OCI-LY1 (cell line): ENCODE data around the gene RNF20.

Source experiments
- H2AFZ ChIP-seq: fragments of 200-600 bp; sonication (generic), shearing (Covaris generic); 2 replicates; pipeline ENCODE4 v1.6.0; 2014; ENCODE audit warnings: antibody characterized with exemption, mild to moderate bottlenecking, low read length
- H3F3A ChIP-seq: fragments of 200-600 bp; sonication (generic), shearing (Covaris generic); 2 replicates; pipeline ENCODE4 v1.6.0; 2014; ENCODE audit warnings: mild to moderate bottlenecking, antibody characterized with exemption, low read length, moderate library complexity; ENCODE audit not compliant: insufficient read depth
- H3K27ac ChIP-seq: fragments of 200-600 bp; sonication (generic); 2 replicates; pipeline ENCODE4 v1.5.1; 2014; ENCODE audit warnings: low read length, mixed run types, mild to moderate bottlenecking, low read depth; ENCODE audit not compliant: poor library complexity, severe bottlenecking
- H3K27me3 ChIP-seq: fragments of 200-600 bp; sonication (generic); 2 replicates; pipeline ENCODE4 v1.6.0; 2014; ENCODE audit warnings: antibody characterized with exemption, mild to moderate bottlenecking, low read length, moderate library complexity; ENCODE audit not compliant: insufficient read depth
- H3K36me3 ChIP-seq: fragments of 200-600 bp; sonication (generic); 2 replicates; pipeline ENCODE4 v1.6.1; 2014; ENCODE audit warnings: mild to moderate bottlenecking, antibody characterized with exemption, low read length, moderate library complexity, mixed read lengths; ENCODE audit not compliant: insufficient read depth
- H3K4me1 ChIP-seq: fragments of 200-600 bp; sonication (generic); 2 replicates; pipeline ENCODE4 v1.5.1; 2014; ENCODE audit warnings: mild to moderate bottlenecking, low read length, moderate library complexity; ENCODE audit not compliant: insufficient read depth, severe bottlenecking
- H3K4me2 ChIP-seq: fragments of 200-600 bp; sonication (generic), shearing (Covaris generic); 2 replicates; pipeline ENCODE4 v1.6.1; 2014; ENCODE audit warnings: low read length
- H3K4me3 ChIP-seq: fragments of 200-600 bp; sonication (generic); 2 replicates; pipeline ENCODE4 v1.5.1; 2014; ENCODE audit warnings: low read length, low read depth, mild to moderate bottlenecking, mixed read lengths; ENCODE audit not compliant: poor library complexity, severe bottlenecking
- H3K79me2 ChIP-seq: fragments of 200-600 bp; shearing (Covaris generic); 2 replicates; pipeline ENCODE4 v1.6.1; 2016; ENCODE audit warnings: mixed run types, low read length, mixed read lengths; ENCODE audit not compliant: insufficient read depth
- H3K9ac ChIP-seq: fragments of 200-600 bp; sonication (generic), shearing (Covaris generic); 2 replicates; pipeline ENCODE4 v1.6.1; 2014; ENCODE audit warnings: mild to moderate bottlenecking, low read length, mixed read lengths
- H3K9me2 ChIP-seq: fragments of 200-600 bp; sonication (generic), shearing (Covaris generic); 2 replicates; pipeline ENCODE4 v1.6.1; 2014; ENCODE audit warnings: low read depth, mild to moderate bottlenecking, low read length, mixed read lengths
- H3K9me3 ChIP-seq: fragments of 200-600 bp; shearing (Covaris generic); 2 replicates; pipeline ENCODE4 v1.6.1; 2014; ENCODE audit warnings: low read length, mixed read lengths
- H4K20me1 ChIP-seq: fragments of 200-600 bp; sonication (generic), shearing (Covaris generic); 2 replicates; pipeline ENCODE4 v1.6.0; 2016; ENCODE audit warnings: mild to moderate bottlenecking, low read length; ENCODE audit not compliant: insufficient read depth
- EZH2 ChIP-seq: fragments of 200-600 bp; sonication (generic), shearing (Covaris generic); IDR thresholded peaks from 2 replicates; pipeline ENCODE4 v1.8.0; 2017; ENCODE audit warnings: borderline replicate concordance, mixed run types, mild to moderate bottlenecking, antibody characterized with exemption, low read length, moderate library complexity, mixed read lengths
- TF ChIP-seq, protein P1 (sequence below): fragments of 200-600 bp; sonication (generic), shearing (Covaris generic); IDR thresholded peaks from 2 replicates; pipeline ENCODE4 v1.5.1; 2017; ENCODE audit warnings: mild to moderate bottlenecking, antibody characterized with exemption, low read length, moderate library complexity, mixed read lengths

Gene RNF20

DNA sequence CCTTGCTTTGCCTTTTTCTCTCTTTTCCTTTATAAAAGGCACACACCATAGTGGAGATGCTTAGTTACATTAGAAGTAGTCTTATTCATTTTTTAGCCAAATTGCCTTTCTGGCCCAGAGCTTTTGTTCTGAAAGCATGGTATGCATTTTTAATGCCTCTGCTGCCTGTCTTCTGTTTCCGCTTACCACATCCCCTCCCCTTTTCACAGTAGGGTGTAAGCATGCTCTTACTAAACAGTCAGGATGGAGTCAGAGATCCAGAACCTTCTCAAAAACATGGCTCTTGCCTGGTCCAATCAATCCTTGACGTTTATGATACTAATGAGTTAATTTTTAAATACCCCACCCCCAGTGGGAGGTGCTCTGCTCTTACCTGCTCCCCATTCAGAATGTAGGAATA is 38.7 kb downstream of the RNF20 start:
- Histone ChIP-seq H3K27ac (no peak overlapping the region), H3K4me2 (no peak overlapping the region), H2AFZ (no peak overlapping the region), H3F3A (no peaks in the 10 kb centered on the region), H3K9me2 (no peaks in the 10 kb centered on the region), H3K79me2 (no peaks in the 10 kb centered on the region), H4K20me1 (no peaks in the 10 kb centered on the region), H3K9me3 (no peaks in the 10 kb centered on the region), H3K36me3 (peaks cover 7% of the 10 kb centered on the region; the same call in 1 of the 2 replicates), H3K4me1 (no peaks in the 10 kb centered on the region), H3K27me3 (no peaks in the 10 kb centered on the region), H3K9ac (no peak overlapping the region), H3K4me3 (no peak overlapping the region)
- TF ChIP-seq, protein P1, sequence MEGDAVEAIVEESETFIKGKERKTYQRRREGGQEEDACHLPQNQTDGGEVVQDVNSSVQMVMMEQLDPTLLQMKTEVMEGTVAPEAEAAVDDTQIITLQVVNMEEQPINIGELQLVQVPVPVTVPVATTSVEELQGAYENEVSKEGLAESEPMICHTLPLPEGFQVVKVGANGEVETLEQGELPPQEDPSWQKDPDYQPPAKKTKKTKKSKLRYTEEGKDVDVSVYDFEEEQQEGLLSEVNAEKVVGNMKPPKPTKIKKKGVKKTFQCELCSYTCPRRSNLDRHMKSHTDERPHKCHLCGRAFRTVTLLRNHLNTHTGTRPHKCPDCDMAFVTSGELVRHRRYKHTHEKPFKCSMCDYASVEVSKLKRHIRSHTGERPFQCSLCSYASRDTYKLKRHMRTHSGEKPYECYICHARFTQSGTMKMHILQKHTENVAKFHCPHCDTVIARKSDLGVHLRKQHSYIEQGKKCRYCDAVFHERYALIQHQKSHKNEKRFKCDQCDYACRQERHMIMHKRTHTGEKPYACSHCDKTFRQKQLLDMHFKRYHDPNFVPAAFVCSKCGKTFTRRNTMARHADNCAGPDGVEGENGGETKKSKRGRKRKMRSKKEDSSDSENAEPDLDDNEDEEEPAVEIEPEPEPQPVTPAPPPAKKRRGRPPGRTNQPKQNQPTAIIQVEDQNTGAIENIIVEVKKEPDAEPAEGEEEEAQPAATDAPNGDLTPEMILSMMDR: no peak
- no peak for TF ChIP-seq EZH2

DNA sequence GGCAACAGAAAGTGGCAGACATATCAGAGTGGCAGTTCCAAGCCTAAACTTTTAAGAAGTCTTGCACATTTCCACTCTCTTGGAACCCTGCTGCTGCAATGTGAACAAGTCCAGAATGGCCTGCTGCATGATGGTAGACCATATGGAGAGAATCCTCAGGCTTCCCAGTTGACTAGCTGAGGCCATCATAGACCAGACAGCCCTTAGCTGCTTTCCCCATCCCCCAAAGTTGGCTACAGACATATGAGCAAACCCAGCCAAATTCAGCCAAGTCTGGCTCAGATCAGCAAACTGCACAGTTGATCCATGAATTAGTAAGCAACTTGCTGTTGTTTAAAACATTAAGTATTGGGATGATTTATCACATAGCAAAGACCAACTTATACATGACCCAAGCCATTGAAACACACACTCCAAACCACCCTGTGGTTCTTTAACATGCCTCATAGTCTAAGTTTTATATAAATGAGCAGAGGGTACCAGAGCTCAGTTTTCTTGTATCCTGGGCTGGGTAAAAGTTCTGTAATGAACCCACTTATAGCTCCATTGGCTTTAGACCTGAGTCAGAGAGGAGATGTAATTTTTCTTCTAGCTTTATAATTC is 41.2 kb downstream of the RNF20 start:
- H3K9ac ChIP-seq: no peak overlapping the region
- no peaks in the 10 kb centered on the region for H3K79me2 ChIP-seq
- H3K27me3 ChIP-seq: no peaks in the 10 kb centered on the region
- no peak for TF ChIP-seq EZH2
- TF ChIP-seq, protein P1: no peak
- no peaks in the 10 kb centered on the region for H4K20me1 ChIP-seq
- H3K4me2 ChIP-seq: no peak overlapping the region
- no peaks in the 10 kb centered on the region for H3K36me3 ChIP-seq
- H2AFZ ChIP-seq: no peak overlapping the region
- H3K4me3 ChIP-seq: no peak overlapping the region
- H3K4me1 ChIP-seq: no peaks in the 10 kb centered on the region
- no peak overlapping the region for H3K27ac ChIP-seq
- no peaks in the 10 kb centered on the region for H3K9me3 ChIP-seq
- no peaks in the 10 kb centered on the region for H3K9me2 ChIP-seq
- no peaks in the 10 kb centered on the region for H3F3A ChIP-seq

DNA sequence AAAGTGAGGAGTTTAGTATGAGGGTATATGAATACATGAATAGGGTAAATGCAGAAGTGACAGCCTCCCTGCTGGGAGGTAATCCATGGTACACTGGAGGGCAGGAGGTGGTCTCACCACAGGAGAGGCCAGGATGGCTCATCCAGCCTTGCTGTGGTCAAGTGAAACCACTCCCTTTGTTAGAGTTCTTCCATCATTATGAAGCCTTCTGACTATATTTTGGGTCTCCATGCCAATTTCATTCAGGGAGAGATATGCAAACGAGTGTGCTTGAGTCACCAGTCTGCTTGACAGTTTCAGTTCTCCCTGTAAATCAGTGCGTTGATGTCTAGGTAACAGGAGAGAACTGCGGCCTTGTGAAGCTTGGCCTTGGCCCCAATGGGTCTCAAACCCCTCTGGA is 44.7 kb downstream of the RNF20 start:
- TF ChIP-seq, protein P1: no peak
- no peak for TF ChIP-seq EZH2
- Histone ChIP-seq H3F3A (no peaks in the 10 kb centered on the region), H3K27me3 (no peaks in the 10 kb centered on the region), H2AFZ (no peak overlapping the region), H3K9ac (no peak overlapping the region), H3K9me2 (no peaks in the 10 kb centered on the region), H3K4me1 (no peaks in the 10 kb centered on the region), H4K20me1 (no peaks in the 10 kb centered on the region), H3K79me2 (no peaks in the 10 kb centered on the region), H3K4me2 (no peak overlapping the region), H3K9me3 (no peaks in the 10 kb centered on the region), H3K27ac (no peak overlapping the region), H3K4me3 (no peak overlapping the region), H3K36me3 (no peaks in the 10 kb centered on the region)
